Measurements from ENCODE around the gene TGFBR3.
"Not testable (repeated sequence)": the region's sequence is repeated elsewhere in the genome, so short reads cannot be mapped to it uniquely, and the experiment has no call there.

TGFBR3 gene

GRCh38 chr1:91846639-91847013 is 39.3 kb downstream of the TGFBR3 start:
- no peak for ATAC-seq

- no peak for ATAC-seq
These were observed 39.8 kb downstream of the TGFBR3 start for GRCh38 chr1:91846007-91846638.

- ATAC-seq = no peak
These were observed 41.0 kb downstream of the TGFBR3 start for GRCh38 chr1:91844862-91845528.

- ATAC-seq = no peak
These were observed 42.1 kb downstream of the TGFBR3 start for GRCh38 chr1:91843843-91844242.

GRCh38 chr1:91842563-91842962 is 43.4 kb downstream of the TGFBR3 start:
- no peak for ATAC-seq

- ATAC-seq = no peak
These were observed 43.9 kb downstream of the TGFBR3 start for GRCh38 chr1:91842056-91842455.

GRCh38 chr1:91840276-91840675 is 45.7 kb downstream of the TGFBR3 start:
- ATAC-seq = not testable (repeated sequence)

GRCh38 chr1:91836331-91837040 is 49.5 kb downstream of the TGFBR3 start:
- no peak for ATAC-seq

- no peak for ATAC-seq
These were observed 50.8 kb downstream of the TGFBR3 start for GRCh38 chr1:91835087-91835521.

GRCh38 chr1:91834549-91834948 is 51.4 kb downstream of the TGFBR3 start:
- ATAC-seq = not testable (repeated sequence)

GRCh38 chr1:91833946-91834345 is 52.0 kb downstream of the TGFBR3 start:
- no peak for ATAC-seq

DNA sequence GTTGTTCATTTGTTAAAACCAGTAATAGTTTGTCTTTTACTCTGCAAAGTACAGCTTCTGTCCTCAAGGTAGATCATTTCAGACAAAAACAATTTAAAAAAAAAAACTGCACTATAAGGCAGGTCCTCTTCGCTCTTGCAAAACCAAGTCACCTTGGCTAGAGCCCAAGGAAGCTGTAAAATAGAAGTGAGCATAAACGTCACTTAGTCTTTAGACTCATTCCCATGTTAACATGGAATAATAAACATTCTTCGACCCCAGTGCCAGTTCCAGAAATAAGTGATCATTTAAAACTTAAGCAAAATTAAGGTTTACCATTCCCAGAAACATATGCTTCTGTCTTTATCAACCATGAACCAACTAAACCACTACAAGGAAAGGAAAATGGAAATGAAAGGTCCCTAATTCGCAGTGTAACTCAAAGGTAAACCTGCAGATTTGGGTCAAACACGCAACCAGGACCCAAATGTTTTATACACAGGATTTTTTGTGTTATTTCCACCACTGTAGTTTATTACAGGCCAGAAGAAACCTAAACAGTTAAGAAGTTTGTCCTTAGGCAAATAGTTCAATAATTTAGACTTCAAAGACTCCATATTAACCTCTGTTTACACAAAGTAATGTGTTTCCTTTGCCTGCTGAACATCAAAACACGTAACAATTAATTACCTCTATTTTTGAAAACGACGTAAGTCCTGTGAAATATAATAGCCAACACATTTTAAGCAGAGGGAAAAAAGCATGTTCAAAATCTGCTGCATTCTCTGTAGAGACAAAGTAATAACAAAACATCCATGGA is 54.6 kb downstream of the TGFBR3 start:
- no peak for ATAC-seq

- no peak for ATAC-seq
These were observed 55.5 kb downstream of the TGFBR3 start for GRCh38 chr1:91830242-91831131.

GRCh38 chr1:91829293-91830153 is 56.4 kb downstream of the TGFBR3 start:
- ATAC-seq = no peak

- ATAC-seq = no peak
These were observed 57.2 kb downstream of the TGFBR3 start for GRCh38 chr1:91828583-91829281.

DNA sequence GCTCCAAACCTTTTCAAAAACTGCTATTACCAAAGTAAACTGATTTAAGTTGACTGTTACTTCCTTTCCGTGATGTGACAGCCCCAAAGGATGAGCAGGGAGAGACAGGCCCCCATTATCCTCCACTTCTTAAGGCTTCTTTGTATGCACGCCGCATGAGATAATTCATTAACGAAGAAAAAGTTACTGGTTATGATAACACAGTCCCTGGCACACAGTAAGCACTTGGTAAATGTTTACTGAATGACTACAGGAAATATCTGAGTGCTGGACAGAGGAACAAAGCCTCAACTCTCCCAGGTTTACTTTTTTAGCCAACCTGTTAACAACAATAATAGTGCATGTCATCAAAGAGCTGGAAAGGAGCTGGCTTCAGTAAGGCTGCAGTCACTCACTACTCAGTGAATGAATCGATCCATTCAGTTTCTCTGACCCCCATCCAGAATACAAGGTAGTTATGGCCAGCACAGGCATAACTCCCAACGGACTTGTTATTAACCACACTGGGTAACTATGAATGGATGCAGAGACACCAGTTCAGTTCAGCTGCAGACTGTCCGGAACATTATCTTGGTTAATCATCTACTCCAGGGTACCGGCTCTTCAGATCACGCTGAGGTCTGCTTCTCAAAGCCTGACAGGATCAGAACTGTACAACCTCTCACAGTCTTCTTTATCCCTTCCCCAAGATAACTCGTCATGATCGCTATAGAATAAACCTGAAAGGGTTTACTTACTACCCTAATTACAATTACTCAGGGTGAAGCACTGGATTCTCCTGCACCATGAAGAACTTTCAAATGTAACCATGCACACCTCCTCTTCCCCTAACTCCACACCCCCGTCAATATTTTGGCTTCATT is 58.3 kb downstream of the TGFBR3 start:
- no peak for ATAC-seq

DNA sequence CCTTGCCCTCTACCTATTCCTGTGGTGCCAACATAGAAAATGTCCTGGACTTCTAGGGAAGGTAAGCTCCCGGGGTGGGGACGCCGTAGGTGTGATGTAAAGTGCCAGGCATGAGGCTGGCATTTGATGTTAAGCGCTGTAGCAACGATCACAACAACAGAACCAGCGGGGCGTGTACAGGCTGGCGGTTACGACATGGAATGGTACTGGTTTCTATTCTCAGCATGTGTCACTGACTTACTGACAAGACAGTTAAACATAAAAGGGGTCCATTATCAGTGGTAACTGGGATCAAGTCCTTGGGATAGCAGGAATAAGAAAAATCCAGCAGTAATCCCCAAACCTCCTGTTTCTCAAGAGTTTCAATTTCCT is 58.9 kb downstream of the TGFBR3 start:
- no peak for ATAC-seq

DNA sequence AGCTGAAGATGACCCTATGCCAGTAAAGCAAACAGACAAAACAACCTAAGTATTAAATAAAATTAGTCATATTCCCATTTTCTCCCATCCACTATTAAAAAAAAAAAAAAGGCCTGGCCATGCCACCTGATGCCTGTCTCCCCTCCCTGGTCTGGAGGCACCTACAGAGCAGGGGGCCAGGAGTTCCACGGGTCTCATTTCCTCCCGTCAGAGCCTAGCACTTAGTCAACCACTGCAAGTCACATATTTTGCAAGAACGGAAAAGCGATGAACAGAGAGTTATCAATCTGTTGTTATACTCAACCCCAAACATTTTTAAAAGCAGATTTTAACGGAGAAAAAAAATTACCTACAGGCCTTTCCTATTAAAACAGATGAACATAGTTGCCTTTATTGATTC is 59.3 kb downstream of the TGFBR3 start:
- ATAC-seq = no peak

DNA sequence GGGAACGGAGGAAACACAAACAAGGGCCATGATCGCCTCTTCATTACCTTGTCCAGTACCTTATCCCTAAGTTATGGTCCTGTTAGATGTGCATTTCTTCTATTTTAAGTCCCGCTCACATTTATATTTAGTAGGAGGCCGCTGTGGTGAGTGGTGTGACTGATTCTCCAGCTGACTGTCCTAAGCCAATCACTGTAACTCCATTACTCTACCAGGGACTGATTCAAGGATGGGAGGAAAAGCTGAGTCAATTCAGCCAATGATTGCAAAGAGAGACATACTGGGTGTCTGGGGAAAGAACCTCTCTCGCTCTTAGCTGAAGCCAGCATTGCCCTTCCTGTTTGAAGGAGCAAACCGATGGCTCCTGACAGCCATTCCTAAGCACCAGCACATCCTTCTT is 59.7 kb downstream of the TGFBR3 start:
- no peak for ATAC-seq
